ENCODE measurements around the gene C1QTNF6.

Gene C1QTNF6

DNA sequence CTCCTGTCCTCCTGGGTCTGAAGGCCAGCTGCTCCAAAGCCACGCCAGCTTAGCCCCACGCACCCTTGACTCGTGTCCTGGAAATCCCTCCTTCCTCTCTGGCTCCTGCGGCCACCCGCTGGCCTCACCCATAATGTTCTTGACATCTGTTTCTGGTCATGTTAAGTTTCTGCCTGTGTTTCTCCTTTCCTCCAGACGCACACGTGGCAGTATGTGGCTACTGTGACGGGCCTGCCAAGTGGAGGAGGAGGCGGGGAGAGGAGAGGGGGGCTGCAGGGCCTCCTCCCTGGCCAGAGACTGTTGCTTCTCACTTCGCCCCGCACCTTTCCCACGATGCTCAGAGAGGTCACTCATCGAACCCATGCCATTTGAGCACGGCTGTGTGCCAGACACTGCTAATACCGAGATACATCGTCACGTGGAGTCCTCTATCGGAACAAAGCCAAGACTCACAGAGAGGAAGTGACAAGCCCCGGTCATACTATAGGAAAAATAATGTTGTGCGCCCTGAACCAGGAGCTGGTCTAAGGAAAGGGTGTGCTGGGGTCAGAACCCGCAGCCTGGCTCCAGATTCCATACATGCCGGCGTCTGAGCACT is 11.5 kb downstream of the C1QTNF6 start:
- no peak for DNase-seq (ENCODE audit: extremely low read depth, insufficient read length)
- Histone ChIP-seq H3K27me3 (replicated peaks; ENCODE audit: control insufficient read depth, insufficient read depth, low read length) (no peaks in the 10 kb centered on the region), H3K36me3 (ENCODE audit: control insufficient read depth, insufficient read depth, low read length) (no peaks in the 10 kb centered on the region), H3K4me3 (replicated peaks; ENCODE audit: low read depth, low read length) (no peak overlapping the region)
- TF ChIP-seq, protein P1, sequence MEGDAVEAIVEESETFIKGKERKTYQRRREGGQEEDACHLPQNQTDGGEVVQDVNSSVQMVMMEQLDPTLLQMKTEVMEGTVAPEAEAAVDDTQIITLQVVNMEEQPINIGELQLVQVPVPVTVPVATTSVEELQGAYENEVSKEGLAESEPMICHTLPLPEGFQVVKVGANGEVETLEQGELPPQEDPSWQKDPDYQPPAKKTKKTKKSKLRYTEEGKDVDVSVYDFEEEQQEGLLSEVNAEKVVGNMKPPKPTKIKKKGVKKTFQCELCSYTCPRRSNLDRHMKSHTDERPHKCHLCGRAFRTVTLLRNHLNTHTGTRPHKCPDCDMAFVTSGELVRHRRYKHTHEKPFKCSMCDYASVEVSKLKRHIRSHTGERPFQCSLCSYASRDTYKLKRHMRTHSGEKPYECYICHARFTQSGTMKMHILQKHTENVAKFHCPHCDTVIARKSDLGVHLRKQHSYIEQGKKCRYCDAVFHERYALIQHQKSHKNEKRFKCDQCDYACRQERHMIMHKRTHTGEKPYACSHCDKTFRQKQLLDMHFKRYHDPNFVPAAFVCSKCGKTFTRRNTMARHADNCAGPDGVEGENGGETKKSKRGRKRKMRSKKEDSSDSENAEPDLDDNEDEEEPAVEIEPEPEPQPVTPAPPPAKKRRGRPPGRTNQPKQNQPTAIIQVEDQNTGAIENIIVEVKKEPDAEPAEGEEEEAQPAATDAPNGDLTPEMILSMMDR (IDR thresholded peaks at IDR 0.05; ENCODE audit: insufficient read depth, low read length, poor library complexity, severe bottlenecking), result no peak

DNA sequence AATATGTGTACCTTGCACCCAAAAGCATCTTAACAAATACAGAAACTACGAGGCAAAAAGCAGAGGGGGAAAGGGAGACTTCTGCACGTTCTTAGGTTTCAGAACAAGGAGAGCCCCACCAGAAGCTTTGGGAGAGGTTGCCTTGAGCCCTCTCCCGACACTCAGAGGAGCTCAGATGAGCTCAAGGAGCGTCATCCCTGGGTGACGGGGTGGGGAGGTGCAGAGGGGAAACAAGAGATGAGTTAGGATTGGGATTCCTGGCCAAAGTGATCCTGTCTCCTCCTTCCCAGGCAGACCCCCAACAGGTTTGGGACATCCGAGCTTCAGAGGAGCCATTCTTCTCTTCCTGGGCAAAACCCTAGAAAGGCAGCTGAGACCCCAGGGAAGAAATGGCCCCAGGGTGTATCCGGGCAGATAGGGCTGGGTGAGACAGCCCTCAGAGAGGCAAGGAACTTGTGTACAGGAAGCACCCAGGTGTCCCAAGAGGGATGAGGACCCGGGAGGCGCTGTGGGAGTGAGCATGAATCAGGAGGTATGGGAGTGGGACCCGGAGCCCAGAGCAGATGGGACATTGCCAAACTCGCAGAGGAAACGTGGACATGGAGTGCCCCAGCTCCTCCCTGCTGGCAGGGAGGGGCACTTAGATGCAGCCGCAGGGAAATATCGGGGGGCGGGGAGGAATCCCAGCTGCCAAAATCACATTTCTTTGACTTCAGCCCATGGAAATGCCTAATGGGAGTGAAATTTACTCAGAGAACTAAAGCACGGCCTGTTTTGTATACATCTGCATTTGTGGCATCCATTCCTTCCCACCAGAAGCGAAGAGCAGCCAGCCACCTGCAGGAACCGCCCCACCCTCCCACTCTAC is 12.4 kb downstream of the C1QTNF6 start:
- Histone ChIP-seq H3K4me3 (replicated peaks; ENCODE audit: low read depth, low read length) (no peak overlapping the region), H3K36me3 (ENCODE audit: control insufficient read depth, insufficient read depth, low read length) (no peaks in the 10 kb centered on the region), H3K27me3 (replicated peaks; ENCODE audit: control insufficient read depth, insufficient read depth, low read length) (no peaks in the 10 kb centered on the region)
- TF ChIP-seq, protein P1 (IDR thresholded peaks at IDR 0.05; ENCODE audit: insufficient read depth, low read length, poor library complexity, severe bottlenecking), result no peak
- DNase-seq (ENCODE audit: extremely low read depth, insufficient read length), result no peak

DNA sequence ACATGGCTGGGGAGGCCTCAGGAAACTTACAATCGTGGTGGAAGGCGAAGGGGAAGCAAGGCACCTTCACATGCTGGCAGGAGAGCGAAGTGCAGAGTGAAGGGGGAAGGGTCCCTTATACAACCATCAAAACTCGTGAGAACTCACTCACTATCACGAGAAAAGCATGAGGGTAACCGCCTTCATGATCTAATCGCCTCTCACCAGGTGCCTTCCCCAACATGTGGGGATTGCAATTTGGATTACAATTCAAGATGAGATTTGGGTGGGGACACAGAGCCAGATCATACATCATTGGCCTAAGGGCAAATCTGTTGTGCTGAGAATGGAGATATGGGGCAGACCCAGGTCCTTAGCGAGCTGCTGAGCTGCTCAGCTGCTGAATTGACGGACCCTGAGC is 13.1 kb downstream of the C1QTNF6 start:
- no peak overlapping the region for H3K4me3 ChIP-seq (replicated peaks; ENCODE audit: low read depth, low read length)
- TF ChIP-seq, protein P1 (IDR thresholded peaks at IDR 0.05; ENCODE audit: insufficient read depth, low read length, poor library complexity, severe bottlenecking), result no peak
- no peaks in the 10 kb centered on the region for H3K27me3 ChIP-seq (replicated peaks; ENCODE audit: control insufficient read depth, insufficient read depth, low read length)
- DNase-seq (ENCODE audit: extremely low read depth, insufficient read length), result no peak
- H3K36me3 ChIP-seq (ENCODE audit: control insufficient read depth, insufficient read depth, low read length), result no peaks in the 10 kb centered on the region

DNA sequence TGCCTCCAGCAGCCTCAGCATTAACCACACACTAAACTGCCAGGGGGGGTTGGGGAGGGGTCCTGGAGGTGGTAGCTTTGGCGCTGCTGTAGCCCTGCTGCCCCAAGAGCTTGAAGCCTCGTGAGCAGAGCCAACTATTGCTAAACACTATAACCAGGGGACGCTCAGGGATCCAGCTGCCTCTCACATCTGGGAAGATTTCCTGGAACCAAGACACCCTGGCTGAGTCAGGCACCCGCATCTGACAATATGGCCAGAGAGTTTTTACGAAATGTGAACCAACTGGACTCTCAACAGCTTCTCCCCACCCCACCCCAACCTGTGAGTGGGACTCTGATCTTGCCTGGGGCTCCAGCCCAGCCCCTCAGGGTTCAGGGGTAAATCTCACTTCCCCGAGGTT is 14.3 kb downstream of the C1QTNF6 start:
- no peak for DNase-seq (ENCODE audit: extremely low read depth, insufficient read length)
- Histone ChIP-seq H3K36me3 (ENCODE audit: control insufficient read depth, insufficient read depth, low read length) (no peaks in the 10 kb centered on the region), H3K27me3 (replicated peaks; ENCODE audit: control insufficient read depth, insufficient read depth, low read length) (no peaks in the 10 kb centered on the region), H3K4me3 (replicated peaks; ENCODE audit: low read depth, low read length) (no peak overlapping the region)
- TF ChIP-seq, protein P1 (IDR thresholded peaks at IDR 0.05; ENCODE audit: insufficient read depth, low read length, poor library complexity, severe bottlenecking), result no peak

DNA sequence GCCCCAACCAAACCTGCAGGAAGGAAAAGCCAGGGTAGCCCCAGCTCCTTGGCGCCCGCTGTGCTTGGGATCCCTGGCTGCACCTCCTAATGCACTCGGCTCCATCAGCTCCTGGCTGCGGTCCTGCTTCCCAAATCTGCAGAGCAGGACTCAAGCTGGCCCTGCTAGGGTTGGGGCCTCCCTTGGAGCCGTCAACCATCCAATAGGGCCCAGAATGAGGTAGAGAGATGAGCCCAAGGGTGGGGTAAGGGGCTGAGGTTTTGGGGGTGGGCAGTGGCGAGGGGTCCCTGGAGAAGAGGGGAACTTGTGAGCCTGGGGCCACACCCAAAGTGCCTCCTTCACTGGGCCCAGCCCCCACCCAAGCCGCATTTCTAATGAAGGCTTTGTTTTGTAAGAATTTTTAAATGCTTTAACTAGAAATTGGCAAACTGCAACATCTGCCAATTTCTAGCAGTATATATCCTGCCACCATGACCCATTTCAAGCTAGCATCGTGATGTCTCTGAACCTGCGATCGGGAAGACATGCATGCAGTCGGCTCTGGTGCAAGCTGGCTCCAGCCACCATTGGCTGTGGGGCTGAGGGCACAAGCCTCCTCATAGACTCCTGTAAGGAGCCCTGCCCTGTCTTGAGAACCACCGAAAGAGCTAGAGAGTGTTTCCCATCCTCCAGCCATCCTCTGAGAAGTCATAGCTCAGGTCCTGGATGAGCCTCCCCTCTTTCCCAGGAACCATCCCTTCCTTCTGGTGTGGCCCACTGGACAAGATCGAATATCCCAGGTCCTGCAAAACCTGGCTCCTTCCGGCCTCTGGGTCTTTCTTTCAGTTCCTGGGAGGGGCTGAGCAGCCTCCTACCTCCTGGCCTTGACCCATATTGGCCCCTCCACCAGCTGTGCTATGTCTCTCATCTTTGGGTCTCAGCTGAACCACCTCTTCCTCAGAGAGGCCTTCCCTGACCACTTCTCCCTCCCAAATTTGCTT is 15.5 kb downstream of the C1QTNF6 start:
- no peak for DNase-seq (ENCODE audit: extremely low read depth, insufficient read length)
- TF ChIP-seq, protein P1 (IDR thresholded peaks at IDR 0.05; ENCODE audit: insufficient read depth, low read length, poor library complexity, severe bottlenecking), result no peak
- no peaks in the 10 kb centered on the region for H3K27me3 ChIP-seq (replicated peaks; ENCODE audit: control insufficient read depth, insufficient read depth, low read length)
- H3K36me3 ChIP-seq (ENCODE audit: control insufficient read depth, insufficient read depth, low read length), result no peaks in the 10 kb centered on the region
- H3K4me3 ChIP-seq (replicated peaks; ENCODE audit: low read depth, low read length), result no peak overlapping the region

All from GM06990 (cell line).